Naive thymus-derived CD4-positive, alpha-beta T cell (primary cell): ENCODE results near the gene INS. TPM values are rescaled to one million over a fixed set of nuclear protein-coding genes. Genes with fewer than 3 reads are reported as not detected.
A peak's percentile ranks its signal among the peaks of the same experiment; 100 is the strongest.

Source experiments
- ATAC-seq: fragments of 150-1000 bp; cut with Tn5 transposase; 2 replicates; pipeline ENCODE4 v1.10.0; 2021; ENCODE audit warnings: mild to moderate bottlenecking, moderate library complexity
- CTCF ChIA-PET: fragments of 350-600 bp; sonication (Branson Sonifier 250); formaldehyde crosslinking; loops from one replicate; lab custom pipeline; 2021; ENCODE audit warnings: antibody characterized with exemption; lab: Charles Lee
- POLR2A ChIA-PET: fragments of 350-600 bp; sonication (Branson Sonifier 250); formaldehyde crosslinking; loops from one replicate; lab custom pipeline; 2021; ENCODE audit warnings: antibody characterized with exemption, inconsistent platforms; lab: Charles Lee
- DNase-seq, 9 donors: peaks; one replicate each; pipeline versions ENCODE4 v3.0.0 to v3.0.0-alpha.2; 2020 to 2022; ENCODE audit warnings: mixed read lengths in 1 of 9
- H3K27ac ChIP-seq: one replicate; pipeline ENCODE4 v1.7.0; 2013; ENCODE audit warnings: mild to moderate bottlenecking, low read depth, low read length, moderate library complexity
- H3K27me3 ChIP-seq, 2 donors: one replicate each; pipeline ENCODE4 v1.7.0; 2013; ENCODE audit warnings: low read length in 2 of 2, mild to moderate bottlenecking in 2 of 2, moderate library complexity in 2 of 2; ENCODE audit not compliant: control insufficient read depth in 2 of 2, insufficient read depth in 2 of 2
- H3K36me3 ChIP-seq, 3 experiments: 1 replicate in 2 of 3; 2 replicates in 1 of 3; pipeline ENCODE4 v1.7.0; 2013; ENCODE audit warnings: low read length in 3 of 3, mild to moderate bottlenecking in 3 of 3, moderate library complexity in 1 of 3; ENCODE audit not compliant: insufficient read depth in 3 of 3, control insufficient read depth in 2 of 3
- H3K4me1 ChIP-seq, 2 donors: one replicate each; pipeline ENCODE4 v1.7.0; 2013; ENCODE audit warnings: low read length in 2 of 2, mild to moderate bottlenecking in 2 of 2, moderate library complexity in 1 of 2; ENCODE audit not compliant: control insufficient read depth in 2 of 2, insufficient read depth in 2 of 2
- H3K4me3 ChIP-seq: 2 replicates; pipeline ENCODE4 v1.7.0; 2013; ENCODE audit warnings: mild to moderate bottlenecking, low read length
- H3K9me3 ChIP-seq, 3 experiments: 1 replicate in 2 of 3; 2 replicates in 1 of 3; pipeline ENCODE4 v1.7.0; 2013; ENCODE audit warnings: low read length in 3 of 3; ENCODE audit not compliant: control insufficient read depth in 2 of 3
- H3K27ac Mint-ChIP-seq, 9 donors: one replicate each; pipeline ENCODE4 v1.8.0; 2020 to 2022; ENCODE audit warnings: mixed read lengths in 9 of 9, mild to moderate bottlenecking in 8 of 9, moderate library complexity in 5 of 9, inconsistent platforms in 2 of 9
- H3K27me3 Mint-ChIP-seq, 5 donors: one replicate each; pipeline ENCODE4 v1.8.0; 2021 to 2022; ENCODE audit warnings: mixed read lengths in 5 of 5, mild to moderate bottlenecking in 1 of 5
- H3K36me3 Mint-ChIP-seq, 5 donors: one replicate each; pipeline ENCODE4 v1.8.0; 2020 to 2022; ENCODE audit warnings: mixed read lengths in 5 of 5, mild to moderate bottlenecking in 3 of 5, inconsistent platforms in 1 of 5
- H3K4me1 Mint-ChIP-seq, 7 donors: one replicate each; pipeline ENCODE4 v1.8.0; 2020 to 2022; ENCODE audit warnings: mixed read lengths in 7 of 7, mild to moderate bottlenecking in 3 of 7, inconsistent platforms in 1 of 7
- H3K4me3 Mint-ChIP-seq, 10 donors: one replicate each; pipeline ENCODE4 v1.8.0; 2020 to 2022; ENCODE audit warnings: mild to moderate bottlenecking in 10 of 10, mixed read lengths in 10 of 10, moderate library complexity in 6 of 10, inconsistent platforms in 2 of 10
- H3K9me3 Mint-ChIP-seq, 11 donors: one replicate each; pipeline ENCODE4 v1.8.0; 2020 to 2022; ENCODE audit warnings: mixed read lengths in 11 of 11, mild to moderate bottlenecking in 4 of 11, inconsistent platforms in 1 of 11, moderate library complexity in 1 of 11
- intact Hi-C, 2 donors: fragments of 100-400 bp; cut with micrococcal nuclease; formaldehyde crosslinking; loops; one replicate each; pipeline ENCODE4 v1.15.1; 2023
- polyA plus RNA-seq, 2 donors: library from polyadenylated mRNA; unstranded; fragments of 300-500 nt; fragmentation: Illumina TruSeq; gene quantifications; one replicate each; pipeline ENCODE4 v1.2.3, GENCODE V29; 2021
- total RNA-seq, 6 experiments: library from RNA in 5 of 6; stranded (reverse) in 5 of 6; gene quantifications; 1 replicate in 5 of 6; 2 replicates in 1 of 6; pipeline ENCODE4 v1.2.3 and lab custom pipeline; 2021 to 2026

Gene INS
- total and polyA plus RNA-seq, 7 experiments from 2014 or later: not detected

DNA sequence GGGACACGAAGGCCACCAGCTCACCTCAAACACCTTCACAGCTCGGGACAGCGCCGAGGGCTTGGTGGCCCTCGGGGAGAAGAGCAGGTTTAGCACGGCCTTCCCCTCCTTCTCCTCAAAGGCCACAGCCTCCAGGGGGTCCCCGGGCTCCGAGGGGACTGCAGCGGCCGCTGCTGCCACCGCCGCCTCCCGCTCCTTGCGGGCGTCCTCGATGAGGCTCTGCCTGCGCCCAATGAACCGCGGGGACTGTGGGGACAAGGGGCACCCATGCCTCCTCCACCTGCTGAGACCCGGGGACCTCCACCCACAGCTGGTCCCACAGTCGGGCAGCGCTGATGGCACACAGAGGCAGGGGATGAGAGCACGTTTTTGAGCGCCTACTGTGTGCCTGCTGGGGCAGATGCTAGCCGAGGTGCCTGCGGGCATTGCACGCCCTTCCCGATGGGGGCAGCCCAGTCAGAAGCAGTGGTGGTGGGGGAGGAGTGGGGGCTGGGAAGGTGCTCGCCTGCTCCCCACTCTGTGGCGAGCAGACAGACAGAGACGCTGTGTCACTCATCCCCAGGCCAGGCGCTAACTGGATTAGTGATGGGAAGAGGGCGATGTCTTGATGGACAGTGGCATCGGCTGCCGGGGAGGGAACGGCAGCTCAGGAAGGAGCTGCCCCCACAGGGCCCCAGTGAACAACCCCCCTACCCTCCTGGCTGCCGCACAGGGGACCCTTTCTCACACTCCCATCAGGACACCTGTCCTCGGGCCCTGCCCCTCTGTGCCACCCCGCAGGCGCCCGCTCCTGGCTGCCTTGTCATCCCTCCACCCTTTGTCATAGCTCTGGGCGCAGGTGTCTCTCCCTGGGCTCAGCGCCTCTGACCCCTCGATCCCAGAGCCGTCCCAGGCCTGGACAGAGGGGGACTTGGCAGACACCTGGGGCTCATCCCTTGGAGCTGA is 8.9 kb upstream of the INS start:
- Mint-ChIP-seq H3K4me1 (no peaks in the 10 kb centered on the region), H3K9me3 (no peaks in the 10 kb centered on the region), H3K27ac (no peak overlapping the region), H3K36me3 (no peaks in the 10 kb centered on the region), H3K4me3 (no peak overlapping the region), H3K27me3 (no peaks in the 10 kb centered on the region)
- ChIA-PET CTCF (no interaction called here), POLR2A (no interaction called here)
- H3K27ac ChIP-seq: no peak overlapping the region
- no peaks in the 10 kb centered on the region for H3K9me3 ChIP-seq
- ATAC-seq (no peak), DNase-seq (no peak)
- H3K4me3 ChIP-seq: no peak overlapping the region
- intact Hi-C loops: no loop called here
- H3K36me3 ChIP-seq: no peaks in the 10 kb centered on the region
- no peaks in the 10 kb centered on the region for H3K4me1 ChIP-seq
- no peaks in the 10 kb centered on the region for H3K27me3 ChIP-seq

DNA sequence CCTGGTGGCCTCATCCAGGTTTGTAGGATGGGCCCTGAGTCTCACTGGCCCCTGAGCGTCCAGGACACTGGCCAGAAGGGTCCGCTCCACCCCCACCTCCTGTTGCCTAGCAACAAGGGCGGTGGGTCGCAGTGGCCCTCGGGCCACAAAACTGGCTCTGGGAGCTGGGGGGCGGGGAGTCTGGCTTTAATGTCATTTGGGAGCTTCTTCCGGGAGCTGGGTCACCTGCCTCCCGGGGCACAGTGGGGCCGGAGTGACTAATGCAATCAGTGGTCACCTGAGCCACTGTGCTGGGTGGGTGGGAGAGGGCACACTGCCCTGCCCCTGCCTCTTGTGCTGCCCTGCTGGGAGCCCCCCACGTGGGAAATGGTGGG is 8.0 kb upstream of the INS start:
- Mint-ChIP-seq H3K27ac (no peak overlapping the region), H3K4me3 (no peak overlapping the region), H3K36me3 (no peaks in the 10 kb centered on the region), H3K4me1 (no peaks in the 10 kb centered on the region), H3K9me3 (no peaks in the 10 kb centered on the region), H3K27me3 (no peaks in the 10 kb centered on the region)
- H3K4me3 ChIP-seq: no peak overlapping the region
- intact Hi-C loops: no loop called here
- no peak for ATAC-seq
- no peaks in the 10 kb centered on the region for H3K4me1 ChIP-seq
- no peak overlapping the region for H3K27ac ChIP-seq
- ChIA-PET CTCF (no interaction called here), POLR2A (no interaction called here)
- no peaks in the 10 kb centered on the region for H3K27me3 ChIP-seq
- no peaks in the 10 kb centered on the region for H3K9me3 ChIP-seq
- DNase-seq: no peak
- no peaks in the 10 kb centered on the region for H3K36me3 ChIP-seq

- H3K9me3 ChIP-seq: no peaks in the 10 kb centered on the region
- H3K4me1 ChIP-seq: no peaks in the 10 kb centered on the region
- ATAC-seq: no peak
- no peak overlapping the region for H3K27ac Mint-ChIP-seq
- H3K36me3 Mint-ChIP-seq: no peaks in the 10 kb centered on the region
- H3K4me1 Mint-ChIP-seq: no peaks in the 10 kb centered on the region
- H3K27me3 ChIP-seq: no peaks in the 10 kb centered on the region
- no peak overlapping the region for H3K27ac ChIP-seq
- no peak overlapping the region for H3K4me3 ChIP-seq
- ChIA-PET CTCF (interaction anchor here (2.0 kb wide), 1 partner anchor 252 kb away, joined by 15 read pairs; no protein-coding TSS in a partner anchor), POLR2A (no interaction called here)
- no peak overlapping the region for H3K4me3 Mint-ChIP-seq
- H3K27me3 Mint-ChIP-seq: peaks cover 0 to 3% (median 0%) of the 10 kb centered on the region in 5 donors
- H3K9me3 Mint-ChIP-seq: no peaks in the 10 kb centered on the region
- no peaks in the 10 kb centered on the region for H3K36me3 ChIP-seq
- intact Hi-C loops: no loop called here
- no peak for DNase-seq
Measured at GRCh38 chr11:2168286-2169004, 7.4 kb upstream of the INS start.

DNA sequence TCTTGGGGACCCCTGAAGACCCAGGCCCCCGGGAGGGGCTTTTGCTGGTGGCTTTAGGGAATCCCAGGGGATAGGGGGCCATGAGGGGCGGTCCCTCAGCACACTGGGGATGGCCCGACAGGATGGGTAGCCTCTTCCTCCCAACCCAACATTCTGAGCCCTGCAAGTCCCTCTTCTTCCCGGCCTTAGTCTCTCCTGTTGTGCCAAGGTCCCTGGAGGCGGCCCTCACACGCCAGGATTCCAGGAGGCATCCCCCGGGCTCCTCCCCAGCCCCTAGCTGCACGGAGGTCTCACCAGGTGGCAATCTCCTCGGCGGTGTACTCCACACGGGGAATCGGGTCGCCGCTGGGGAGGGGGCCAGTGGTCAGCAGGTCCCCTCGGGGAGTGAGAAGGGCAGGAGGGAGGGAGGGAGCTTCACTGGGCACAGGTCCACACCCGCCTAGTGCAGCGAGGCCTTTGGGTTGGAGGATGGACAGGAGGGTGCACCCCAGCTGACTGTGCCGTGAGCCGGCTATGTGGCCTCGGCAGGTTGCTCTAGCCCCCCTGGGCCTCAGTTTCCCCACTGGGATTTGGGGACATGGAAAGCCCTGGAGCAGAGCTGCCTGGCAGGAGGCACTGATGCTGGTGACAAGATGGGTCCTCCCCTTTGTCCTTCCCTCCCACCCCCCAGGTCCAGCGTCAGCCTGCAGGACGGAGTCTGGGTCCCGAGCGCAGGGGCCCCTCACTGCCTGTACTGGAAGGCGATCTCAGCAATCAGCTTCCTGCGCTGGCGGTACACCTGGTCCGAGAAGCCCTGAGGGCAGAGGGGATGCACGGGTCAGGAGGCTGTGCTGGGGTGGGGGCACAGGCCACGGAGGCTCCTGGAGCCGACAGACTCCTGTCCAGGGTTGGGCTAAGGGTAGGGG is 6.4 kb upstream of the INS start:
- Mint-ChIP-seq H3K27me3 (peaks cover 0 to 8% (median 0%) of the 10 kb centered on the region in 5 donors), H3K4me1 (no peaks in the 10 kb centered on the region), H3K4me3 (no peak overlapping the region), H3K36me3 (no peaks in the 10 kb centered on the region), H3K9me3 (no peaks in the 10 kb centered on the region), H3K27ac (peak overlapping the region in 1 of 9 donors; percentile 36)
- no peaks in the 10 kb centered on the region for H3K4me1 ChIP-seq
- ATAC-seq (no peak), DNase-seq (no peak)
- no peak overlapping the region for H3K4me3 ChIP-seq
- H3K27me3 ChIP-seq: no peaks in the 10 kb centered on the region
- intact Hi-C loops: no loop called here
- H3K36me3 ChIP-seq: no peaks in the 10 kb centered on the region
- no peaks in the 10 kb centered on the region for H3K9me3 ChIP-seq
- POLR2A ChIA-PET: no interaction called here
- H3K27ac ChIP-seq: no peak overlapping the region
- CTCF ChIA-PET: interaction anchor here (2.0 kb wide), 1 partner anchor 253 kb away, joined by 15 read pairs; no protein-coding TSS in a partner anchor

GRCh38 chr11:2166091-2166851 is 5.3 kb upstream of the INS start:
- intact Hi-C loops: loop anchor here in 1 of 2 donors (1.0 kb wide), 2 partner anchors 133 to 254 kb away; no protein-coding TSS in a partner anchor
- Mint-ChIP-seq H3K9me3 (no peaks in the 10 kb centered on the region), H3K27ac (no peak overlapping the region), H3K4me1 (no peaks in the 10 kb centered on the region), H3K36me3 (no peaks in the 10 kb centered on the region), H3K27me3 (peaks cover 0 to 8% (median 0%) of the 10 kb centered on the region in 5 donors), H3K4me3 (peak overlapping the region in 1 of 10 donors; percentile 19)
- Histone ChIP-seq H3K27me3 (no peaks in the 10 kb centered on the region), H3K36me3 (no peaks in the 10 kb centered on the region), H3K4me1 (no peaks in the 10 kb centered on the region), H3K4me3 (no peak overlapping the region), H3K27ac (no peak overlapping the region), H3K9me3 (no peaks in the 10 kb centered on the region)
- ChIA-PET CTCF (interaction anchor here (1.4 to 2.0 kb wide), 3 partner anchors 140 to 254 kb away, joined by 3 to 15 read pairs (median 9); no protein-coding TSS in a partner anchor), POLR2A (no interaction called here)
- peak in 7 of 9 donors; percentile 34 to 45 (median 38) for DNase-seq
- ATAC-seq: peak; percentile 59
